GM18498 (cell line): ENCODE results near the gene ADAMTS14.

ENCODE experiments used
- ATAC-seq: cut with Tn5 transposase; IDR thresholded peaks from one replicate; pipeline ENCODE4 v1.9.1; 2021; ENCODE audit warnings: mild to moderate bottlenecking, moderate library complexity; ENCODE audit not compliant: unreplicated experiment

Gene ADAMTS14

DNA sequence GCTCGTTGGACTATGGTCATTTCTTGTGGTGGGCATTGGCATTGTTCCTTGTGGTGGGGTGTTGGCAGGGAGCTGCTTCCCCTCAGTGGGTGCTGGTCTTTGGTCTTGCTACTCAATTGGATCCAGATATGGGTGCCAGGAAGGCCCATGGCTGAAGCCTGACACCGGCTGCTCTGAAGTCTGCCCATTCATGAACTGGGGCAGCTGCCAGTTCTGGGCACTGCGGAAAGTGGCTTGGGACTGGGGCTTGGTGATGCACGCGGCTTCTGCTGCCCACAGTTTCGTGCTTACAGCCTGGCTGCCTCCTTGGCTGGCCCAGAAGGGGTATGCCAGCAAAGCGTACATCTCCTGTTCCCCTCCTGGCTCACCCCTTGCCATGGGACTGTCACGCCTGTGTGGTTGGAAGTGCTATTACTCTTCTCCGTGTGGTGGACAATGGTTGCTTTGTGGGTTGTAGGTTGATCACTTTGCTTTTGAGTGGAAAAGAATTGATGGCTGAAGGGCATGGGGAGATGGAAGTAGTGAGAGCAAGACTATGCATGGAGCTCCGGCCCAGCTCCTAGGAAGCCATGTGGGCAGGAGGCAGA lies 54.7 kb downstream of the ADAMTS14 start:
- no peak for ATAC-seq

- ATAC-seq: no peak
These were observed 56.0 kb downstream of the ADAMTS14 start for GRCh38 chr10:70728328-70728727.

GRCh38 chr10:70729763-70730357 lies 57.6 kb downstream of the ADAMTS14 start:
- ATAC-seq: no peak

GRCh38 chr10:70730955-70731354 lies 58.6 kb downstream of the ADAMTS14 start:
- no peak for ATAC-seq

DNA sequence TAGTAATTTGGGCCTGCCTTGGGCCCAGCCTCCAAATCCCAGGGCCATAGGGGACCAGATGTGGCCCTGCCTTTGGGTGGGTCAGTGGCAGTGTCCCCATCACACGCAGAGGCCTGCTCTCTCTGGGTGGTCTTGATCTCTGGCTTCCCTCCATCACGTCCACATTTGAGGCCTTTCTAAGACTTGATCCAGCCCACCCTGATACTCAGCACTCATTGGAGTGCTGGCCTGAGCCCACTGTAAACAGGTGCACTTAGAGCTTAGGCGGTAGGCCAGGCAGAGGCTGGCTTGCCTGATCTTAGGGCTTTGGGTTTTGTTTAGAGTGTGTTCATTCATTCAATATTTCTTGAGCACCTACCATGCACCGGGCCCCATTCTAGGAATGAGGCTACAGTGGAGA lies 60.3 kb downstream of the ADAMTS14 start:
- no peak for ATAC-seq

DNA sequence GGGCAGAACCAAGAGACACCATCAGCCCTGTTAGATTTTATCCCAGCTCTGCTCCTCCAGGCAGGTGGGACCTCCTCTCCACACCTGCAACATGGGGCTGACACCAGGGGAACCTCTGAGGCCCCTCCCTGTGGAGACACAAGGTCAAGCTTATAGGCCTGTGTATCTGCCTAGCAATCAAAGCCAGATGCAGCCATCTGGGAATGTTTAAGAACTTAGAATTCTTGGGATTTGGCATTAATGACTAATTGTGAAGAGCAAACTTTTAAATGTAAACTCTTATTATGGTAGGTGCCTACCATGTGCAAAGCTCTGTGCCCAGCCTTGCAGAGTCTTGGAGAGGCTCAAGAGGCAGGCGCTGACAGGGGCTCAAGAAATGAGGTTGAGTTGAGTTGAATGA lies 60.7 kb downstream of the ADAMTS14 start:
- ATAC-seq: no peak

DNA sequence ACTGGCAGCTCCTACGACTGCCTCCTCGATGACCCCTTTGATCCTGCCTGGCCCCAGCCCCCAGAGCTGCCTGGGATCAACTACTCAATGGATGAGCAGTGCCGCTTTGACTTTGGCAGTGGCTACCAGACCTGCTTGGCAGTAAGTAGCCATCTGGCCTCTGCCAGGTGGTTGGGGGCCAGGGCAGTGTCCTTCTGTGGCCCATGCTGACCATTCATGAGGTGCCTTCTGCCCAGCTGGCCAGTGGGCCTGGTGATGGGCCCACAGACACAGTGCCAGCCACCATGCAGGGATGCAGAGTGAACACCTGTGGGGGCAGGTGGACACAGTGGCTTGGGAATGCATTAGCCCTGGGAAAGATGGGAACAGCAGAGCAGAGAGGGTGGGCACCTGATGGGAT lies 62.9 kb downstream of the ADAMTS14 start:
- ATAC-seq: no peak

GRCh38 chr10:70736525-70736924 lies 64.2 kb downstream of the ADAMTS14 start:
- ATAC-seq: no peak

DNA sequence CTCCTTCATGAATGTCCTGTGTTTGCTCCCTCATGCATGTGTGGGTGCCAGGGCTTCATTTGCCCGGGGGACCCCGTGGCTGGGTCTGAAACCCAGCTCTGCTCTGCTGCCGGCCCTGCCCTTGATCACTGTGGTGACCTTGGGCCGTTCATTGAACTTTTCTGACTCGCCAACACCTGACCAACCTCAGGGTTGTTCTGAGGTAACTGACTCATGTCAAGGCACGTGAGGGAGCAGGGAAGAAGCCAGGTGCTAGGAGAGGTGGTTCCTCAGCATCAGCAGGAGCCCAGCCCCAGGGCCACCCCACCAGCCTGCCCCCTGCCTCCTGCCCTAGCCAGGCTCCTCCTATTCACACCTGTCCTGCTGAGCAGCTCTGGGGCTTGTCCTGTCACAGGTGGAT lies 64.9 kb downstream of the ADAMTS14 start:
- no peak for ATAC-seq

GRCh38 chr10:70738006-70738760 lies 65.9 kb downstream of the ADAMTS14 start:
- ATAC-seq: no peak

- ATAC-seq: no peak
These were observed 66.4 kb downstream of the ADAMTS14 start for GRCh38 chr10:70738761-70739121.

GRCh38 chr10:70740406-70741288 lies 68.3 kb downstream of the ADAMTS14 start:
- no peak for ATAC-seq

DNA sequence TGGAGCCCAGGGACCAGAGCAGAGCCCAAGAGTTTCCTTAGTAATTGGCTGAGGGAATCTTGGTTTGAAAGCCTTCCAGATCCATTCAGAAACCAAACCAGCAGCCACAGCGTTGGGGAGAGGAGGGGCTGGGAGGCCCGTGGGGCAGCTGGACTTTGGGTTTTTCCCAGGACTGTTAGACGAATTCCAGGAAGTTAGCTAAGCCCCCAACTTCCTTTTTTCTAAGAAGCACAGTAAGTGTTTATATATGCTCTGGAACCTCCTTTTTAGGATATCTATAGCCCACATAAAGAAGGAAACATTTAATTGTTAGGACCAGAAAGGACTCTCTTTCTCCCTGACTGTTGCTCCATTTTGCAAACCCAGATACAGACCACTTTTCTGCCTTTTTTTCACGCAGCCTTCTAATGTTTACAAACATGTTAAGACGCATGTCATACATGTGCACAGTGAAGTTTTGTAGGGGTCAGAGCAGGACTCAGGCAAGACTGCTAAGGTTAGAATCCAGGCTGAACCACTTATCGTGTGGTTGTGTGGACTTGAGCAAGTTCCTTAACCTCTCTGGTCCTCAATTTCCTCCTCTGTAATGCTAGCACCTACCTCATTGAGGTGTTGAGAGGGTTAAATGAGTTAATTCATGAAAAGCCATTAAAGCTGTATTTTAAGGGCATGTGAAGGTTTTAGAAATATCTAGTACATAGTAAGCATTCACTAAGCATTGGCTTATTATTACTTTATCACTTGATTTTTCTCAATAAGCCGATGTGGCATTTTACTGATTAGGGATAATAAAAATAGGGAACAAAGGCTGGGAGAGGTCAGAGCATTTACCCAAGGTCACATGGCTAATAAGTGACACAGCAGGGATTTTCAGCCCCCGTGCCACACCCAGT lies 70.5 kb downstream of the ADAMTS14 start:
- no peak for ATAC-seq

GRCh38 chr10:70743430-70743788 lies 71.1 kb downstream of the ADAMTS14 start:
- ATAC-seq: no peak

- ATAC-seq: no peak
These were observed 71.6 kb downstream of the ADAMTS14 start for GRCh38 chr10:70743879-70744278.

- ATAC-seq: no peak
These were observed 72.4 kb downstream of the ADAMTS14 start for GRCh38 chr10:70744617-70745143.

- ATAC-seq: no peak
These were observed 73.2 kb downstream of the ADAMTS14 start for GRCh38 chr10:70745555-70745954.

DNA sequence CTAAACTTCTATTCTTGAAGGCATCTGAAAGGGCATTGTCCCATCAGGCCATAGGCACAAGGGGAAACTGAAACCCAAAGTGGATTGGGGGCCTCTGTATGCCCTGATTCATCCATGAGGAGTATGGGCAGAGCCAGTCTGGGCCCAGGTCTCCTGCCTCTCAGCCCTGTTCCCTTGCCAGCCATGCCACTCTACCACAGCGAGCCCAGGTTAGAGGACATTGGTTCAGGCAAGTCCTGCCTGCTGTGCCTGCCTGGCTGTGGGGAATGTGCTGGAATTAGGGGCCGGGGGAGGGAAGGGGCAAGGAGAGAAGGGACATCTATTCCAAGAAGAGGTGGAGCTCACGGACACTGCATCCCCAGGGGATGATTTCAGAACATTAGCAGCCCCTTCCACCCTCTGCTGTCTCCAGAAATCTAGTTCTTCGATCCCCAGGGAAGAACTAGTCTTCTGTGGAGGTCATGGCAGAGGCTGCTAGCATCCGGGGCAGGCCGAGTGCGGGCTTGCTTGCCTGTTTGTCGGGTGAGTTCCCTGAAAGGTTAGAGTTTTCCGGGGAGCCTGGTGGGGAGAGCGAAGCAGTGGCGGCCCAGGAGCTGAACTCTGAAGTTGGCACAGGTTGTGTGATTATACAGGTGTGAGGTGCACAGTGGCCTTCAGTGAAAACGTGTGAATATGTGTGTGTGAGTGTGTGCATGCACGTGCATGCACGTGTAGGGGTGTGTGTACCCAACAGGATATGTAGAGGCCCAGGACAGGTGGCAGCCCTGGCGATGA lies 75.1 kb downstream of the ADAMTS14 start:
- ATAC-seq: no peak

- no peak for ATAC-seq
These were observed 76.0 kb downstream of the ADAMTS14 start for GRCh38 chr10:70748305-70748704.
